GM18511 (cell line): ENCODE measurements around the gene AKR1B15.
"Not testable (repeated sequence)": the region's sequence is repeated elsewhere in the genome, so short reads cannot be mapped to it uniquely, and the experiment has no call there.

Source experiments
- ATAC-seq: cut with Tn5 transposase; IDR thresholded peaks from one replicate; pipeline ENCODE4 v1.9.1; 2021; ENCODE audit warnings: mild to moderate bottlenecking, moderate library complexity; ENCODE audit not compliant: unreplicated experiment

Gene AKR1B15

DNA sequence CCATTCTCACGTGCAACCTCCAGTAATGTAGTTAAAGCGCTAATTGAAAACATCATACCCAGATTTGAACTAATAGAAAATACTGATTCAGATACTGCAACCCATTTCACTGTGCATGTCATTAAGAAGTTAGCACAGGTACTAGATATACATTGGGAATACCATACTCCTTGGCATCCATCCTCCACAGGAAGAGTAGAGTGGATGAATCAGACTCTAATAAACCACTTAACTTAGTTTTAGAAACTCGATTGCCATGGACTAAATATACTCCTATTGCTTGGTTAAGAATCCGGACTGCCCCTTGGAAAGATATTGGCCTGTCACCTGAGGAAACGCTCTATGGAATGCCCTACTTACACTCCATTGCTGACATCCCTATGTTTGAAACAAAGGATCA, 9.5 kb downstream of the AKR1B15 start:
- ATAC-seq, result no peak

DNA sequence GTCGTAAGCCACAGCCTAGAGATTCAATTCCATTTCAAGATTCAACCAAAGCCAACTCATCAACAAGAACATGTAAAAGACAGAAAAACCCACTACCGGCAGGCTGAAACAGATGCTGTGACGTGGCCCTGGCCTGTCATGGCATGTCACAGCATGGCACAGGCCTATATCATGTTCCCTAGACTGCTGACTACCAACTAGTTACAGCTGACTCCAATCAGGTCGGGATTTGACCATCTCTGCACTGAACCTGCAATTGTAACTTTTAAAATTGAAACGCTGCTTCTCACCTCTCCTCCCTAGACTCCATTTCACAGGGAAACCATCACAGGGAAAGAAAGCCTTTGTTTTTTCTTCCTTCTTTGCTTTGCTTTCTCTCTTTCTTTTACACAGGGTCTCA, 12.7 kb downstream of the AKR1B15 start:
- not testable (repeated sequence) for ATAC-seq

DNA sequence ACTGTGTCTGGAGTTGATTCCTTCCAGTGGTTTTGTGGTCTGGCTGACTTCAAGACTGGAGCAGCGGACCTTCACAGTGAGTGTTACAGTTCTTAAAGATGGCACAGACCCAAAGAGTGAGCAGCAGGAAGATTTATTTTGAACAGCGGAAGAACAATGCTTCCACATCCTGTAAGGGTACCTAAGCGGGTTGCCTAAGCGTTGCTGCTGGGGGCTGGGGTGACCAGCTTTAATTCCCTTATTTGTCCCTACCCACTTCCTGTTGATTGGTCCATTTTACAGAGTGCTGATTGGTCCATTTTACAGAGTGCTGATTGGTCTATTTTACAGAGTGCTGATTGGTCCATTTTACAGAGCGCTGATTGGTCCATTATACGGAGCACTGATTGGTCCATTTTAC, 13.2 kb downstream of the AKR1B15 start:
- ATAC-seq, result no peak

DNA sequence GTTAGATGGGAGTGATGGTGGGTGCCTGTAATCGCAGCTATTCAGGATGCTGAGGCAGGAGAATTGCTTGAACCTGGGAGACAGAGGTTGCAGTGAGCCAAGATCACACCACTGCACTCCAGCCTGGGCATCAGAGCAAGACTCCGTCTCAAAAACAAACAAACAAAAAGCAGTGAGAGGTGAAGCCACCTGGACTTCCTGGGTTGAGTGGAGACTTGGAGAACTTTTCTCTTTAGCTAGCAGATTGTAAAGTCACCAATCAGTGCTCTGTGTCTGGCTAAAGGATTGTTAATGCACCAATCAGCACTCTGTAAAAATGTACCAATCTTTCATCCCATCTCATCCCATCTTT, 14.5 kb downstream of the AKR1B15 start:
- not testable (repeated sequence) for ATAC-seq

DNA sequence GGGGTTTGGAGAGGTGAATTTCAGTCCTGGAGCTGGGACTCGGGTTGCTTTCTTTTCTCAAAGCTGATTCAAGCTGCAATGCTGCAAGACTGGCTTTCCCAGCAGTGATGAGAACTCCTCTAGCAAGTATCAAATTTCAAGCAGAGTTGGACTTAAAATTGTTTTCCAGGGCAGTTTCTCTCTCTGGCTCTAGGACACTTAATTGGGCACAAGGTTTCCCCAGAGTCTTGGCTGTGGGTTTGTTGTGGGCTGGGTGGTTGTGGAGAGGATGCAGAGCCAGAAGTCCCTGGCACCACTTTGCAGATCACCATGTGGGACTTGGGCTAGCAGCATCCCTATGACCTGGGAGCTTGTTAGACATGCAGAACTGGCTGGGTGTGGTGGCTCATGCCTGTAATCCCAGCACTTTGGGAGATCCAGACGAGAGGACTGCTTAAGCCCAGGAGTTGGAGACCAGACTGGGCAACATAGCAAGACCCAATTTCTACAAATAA, 16.8 kb downstream of the AKR1B15 start:
- no peak for ATAC-seq

DNA sequence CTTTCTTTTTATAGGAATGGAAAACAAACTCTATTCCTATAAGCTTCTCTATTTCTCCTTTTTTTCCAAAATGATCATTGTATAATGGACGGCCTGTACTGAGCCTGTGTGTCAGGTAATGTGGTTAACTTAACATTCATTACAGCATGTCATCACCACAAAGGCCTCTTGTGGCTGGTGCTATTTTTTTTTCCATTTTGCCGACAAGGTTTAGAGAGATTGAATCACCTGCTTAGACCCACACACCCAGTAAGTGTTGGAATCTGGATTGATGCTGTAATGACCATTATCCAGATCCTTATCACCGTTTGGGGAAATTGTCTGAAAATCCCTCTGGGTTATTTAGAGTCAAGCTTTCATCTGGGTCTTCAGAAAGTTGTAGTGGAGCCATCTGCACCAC, 18.5 kb downstream of the AKR1B15 start:
- no peak for ATAC-seq

DNA sequence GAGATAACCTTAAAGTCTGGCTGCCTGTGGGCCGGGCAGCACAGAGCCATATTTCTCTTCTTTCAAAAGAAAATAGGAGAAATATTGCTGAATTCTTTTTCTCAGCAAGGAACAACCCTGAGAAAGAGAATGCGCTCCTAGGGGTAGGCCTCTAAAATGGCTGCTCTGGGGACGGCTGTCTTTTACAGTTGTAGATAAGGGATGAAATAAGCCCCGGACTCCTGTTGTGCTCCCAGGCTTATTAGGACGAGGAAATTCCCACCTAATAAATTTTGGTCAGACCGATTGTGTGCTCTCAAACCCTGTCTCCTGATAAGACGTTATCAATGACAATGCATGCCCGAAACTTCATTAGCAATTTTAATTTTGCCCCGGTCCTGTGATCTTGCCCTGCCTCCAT, 21.1 kb downstream of the AKR1B15 start:
- not testable (repeated sequence) for ATAC-seq

DNA sequence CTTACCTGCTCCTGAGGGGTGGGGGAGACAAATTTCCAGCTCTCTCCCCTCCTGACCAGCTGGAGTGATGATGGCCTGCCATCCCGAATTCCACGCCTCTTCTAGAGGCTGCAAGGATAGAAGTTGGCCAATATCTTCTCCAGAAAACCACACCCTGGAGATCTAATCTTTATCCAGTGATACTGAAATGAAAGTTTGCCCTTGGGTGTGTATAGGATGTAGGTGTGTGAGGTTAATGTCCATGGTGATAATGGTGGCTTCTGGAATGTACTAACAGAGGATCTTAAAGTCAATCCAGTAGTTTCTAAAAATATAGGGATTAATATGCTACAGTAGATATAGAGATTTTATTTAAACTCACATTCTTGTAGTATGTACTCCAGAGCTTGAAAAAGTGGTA, 22.2 kb downstream of the AKR1B15 start:
- ATAC-seq, result no peak

DNA sequence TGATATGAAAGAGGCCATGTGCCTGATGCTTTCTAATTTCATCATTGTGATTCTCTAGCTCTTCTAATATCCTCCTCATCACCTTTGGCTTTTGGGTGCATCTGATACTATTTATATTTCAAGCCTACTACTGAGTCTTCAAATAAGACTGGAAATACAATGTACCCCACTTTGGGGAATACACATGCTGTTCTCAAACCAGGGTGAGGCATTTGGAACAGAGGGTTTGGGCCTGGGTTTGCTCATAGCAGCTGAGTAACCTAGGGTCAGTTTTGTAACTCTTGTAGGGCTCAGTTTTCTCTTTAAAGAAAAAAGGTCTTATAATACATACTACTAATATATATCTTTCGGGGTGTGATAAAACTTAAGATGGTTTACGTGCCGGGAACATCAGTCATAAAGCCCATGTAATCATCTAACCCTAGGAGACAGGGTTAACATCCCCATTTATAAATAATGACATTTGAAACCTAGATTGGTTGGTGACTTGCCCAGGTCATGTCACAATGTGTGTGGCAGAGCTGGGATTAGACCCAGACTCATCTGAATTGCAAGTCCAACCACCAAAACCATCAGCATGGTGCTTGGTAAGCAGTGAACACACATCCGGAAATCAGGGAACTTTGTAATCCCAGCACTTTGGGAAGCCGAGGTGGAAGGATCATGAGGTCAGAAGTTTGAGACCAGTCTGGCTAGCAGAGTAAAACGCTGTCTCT, 23.0 kb downstream of the AKR1B15 start:
- no peak for ATAC-seq

DNA sequence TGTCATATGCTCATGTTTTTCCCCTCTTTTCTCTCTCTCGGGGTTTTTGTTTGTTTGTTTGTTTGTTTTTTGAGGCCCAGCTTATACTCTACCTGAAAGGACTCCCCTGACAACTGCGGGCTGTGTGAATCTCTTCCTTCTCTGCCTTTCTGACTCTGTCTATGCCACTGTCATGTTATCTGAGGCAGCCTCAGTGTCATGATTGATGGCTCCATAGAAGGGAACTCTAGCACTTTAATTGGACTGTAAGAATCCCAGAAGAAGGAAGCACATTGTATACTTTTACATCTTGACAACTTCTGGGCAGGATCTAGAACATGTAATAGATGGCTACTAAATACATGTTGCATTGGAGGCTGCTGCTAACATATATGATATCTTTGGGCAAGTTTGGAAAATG, 25.4 kb downstream of the AKR1B15 start:
- no peak for ATAC-seq

DNA sequence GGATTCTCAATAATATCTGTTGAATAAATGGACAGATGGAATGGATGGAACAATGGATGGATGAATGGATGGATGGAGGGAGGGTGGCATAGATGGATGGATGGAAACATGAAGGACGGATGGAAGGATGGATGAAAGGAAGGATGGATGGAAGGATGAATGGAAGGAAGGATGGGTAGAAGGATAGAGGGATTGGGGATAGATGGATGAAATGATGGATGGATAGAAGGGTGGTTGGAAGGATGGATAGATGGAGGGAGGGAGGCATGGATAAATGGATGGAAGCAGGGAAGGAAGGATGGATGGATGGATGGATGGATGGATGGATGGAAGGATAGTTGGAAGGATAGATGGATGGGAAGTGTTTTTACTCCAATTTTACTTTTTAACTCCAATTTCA, 35.4 kb downstream of the AKR1B15 start:
- ATAC-seq, result no peak

DNA sequence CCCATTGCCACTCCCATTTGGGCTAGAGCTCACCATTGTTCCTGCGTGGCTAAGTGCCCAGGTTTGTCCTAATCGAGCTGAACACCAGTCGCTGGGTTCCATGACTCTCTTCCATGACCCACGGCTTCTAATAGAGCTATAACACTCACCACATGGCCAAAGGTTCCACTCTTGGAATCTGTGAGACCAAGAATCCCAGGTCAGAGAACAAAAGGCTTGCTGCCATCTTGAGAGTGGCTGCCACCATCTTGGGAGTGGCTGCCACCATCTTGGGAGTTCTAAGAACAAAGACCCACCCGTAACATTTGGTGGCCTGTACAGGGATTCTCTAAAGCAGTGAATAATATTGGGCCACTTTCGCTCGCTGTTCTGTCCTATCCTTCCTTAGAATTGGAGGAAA, 37.0 kb downstream of the AKR1B15 start:
- no peak for ATAC-seq

DNA sequence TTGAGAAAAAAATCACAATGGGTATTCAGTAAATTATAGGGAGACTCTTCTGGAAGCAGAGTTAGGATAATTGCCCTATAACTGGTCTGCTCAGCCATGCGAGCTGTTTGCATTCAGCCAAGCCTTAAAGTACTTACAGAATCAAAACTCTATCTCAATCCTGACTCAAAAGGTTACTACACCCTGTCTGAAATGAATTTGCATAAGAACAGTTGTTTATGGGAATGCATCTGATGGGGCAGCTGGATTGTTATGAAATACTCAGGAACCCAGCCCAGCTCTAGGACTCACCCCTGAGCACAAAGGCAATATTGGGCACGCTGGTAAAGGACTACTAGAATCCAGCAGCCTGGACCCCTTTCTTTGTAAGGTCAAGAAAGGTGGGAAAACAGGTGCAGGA, 38.8 kb downstream of the AKR1B15 start:
- no peak for ATAC-seq

DNA sequence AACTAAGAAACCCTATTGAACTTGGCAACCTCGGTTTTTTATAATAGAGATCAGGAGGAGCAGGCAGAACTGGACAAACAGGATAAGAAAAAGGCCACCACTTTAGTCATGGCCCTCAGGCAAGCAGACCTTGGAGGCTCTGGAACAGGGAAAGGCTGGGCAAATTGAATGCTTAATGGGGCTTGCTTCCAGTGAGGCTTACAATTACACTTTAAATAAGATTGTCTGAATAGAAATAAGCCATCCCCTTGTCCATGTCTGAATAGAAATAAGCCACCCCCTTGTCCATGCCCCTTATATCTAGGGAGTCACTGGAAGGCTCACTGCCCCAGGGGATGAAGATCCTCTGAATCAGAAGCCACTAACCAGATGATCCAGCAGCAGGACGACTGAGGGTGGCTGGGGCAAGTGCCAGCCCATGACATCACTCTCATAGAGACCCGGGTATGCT, 40.6 kb downstream of the AKR1B15 start:
- no peak for ATAC-seq

DNA sequence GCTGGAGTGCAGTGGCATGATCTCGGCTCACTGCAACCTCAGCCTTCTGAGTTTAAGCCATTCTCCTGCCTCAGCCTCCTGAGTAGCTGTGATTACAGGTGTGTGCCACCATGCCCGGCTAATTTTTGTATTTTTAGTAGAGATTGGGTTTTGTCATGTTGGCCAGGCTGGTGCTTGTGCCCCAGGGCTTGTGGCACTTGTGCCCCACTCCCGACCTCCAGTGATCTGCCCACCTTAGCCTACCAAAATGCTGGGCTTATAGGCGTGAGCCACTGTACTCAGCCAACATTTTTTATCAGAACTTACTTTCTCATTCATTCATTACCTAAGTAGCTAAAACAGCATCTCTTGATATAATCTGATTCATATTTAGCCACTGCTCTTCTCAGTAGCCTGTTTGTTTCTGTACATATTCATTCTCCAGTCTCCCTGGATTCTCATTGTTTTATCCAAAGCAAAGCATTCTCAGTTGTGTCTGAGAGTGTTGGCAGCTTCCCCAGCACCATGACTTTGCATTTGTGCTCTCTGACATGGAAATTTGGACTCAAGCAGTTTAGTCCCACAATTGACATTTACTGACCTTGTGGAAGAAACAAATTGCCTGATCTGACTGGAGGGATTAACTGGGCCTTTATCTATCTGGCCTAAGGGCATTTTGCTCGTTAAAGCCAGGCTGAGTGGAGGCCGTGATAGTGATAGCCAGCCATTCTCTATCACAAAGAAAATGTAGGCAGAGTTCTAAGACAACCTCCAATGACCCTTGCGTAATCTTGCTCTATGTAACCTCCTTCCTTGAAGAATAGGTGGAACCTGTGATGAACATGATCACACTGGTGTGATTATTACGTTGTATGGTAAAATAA, 44.9 kb downstream of the AKR1B15 start:
- no peak for ATAC-seq

DNA sequence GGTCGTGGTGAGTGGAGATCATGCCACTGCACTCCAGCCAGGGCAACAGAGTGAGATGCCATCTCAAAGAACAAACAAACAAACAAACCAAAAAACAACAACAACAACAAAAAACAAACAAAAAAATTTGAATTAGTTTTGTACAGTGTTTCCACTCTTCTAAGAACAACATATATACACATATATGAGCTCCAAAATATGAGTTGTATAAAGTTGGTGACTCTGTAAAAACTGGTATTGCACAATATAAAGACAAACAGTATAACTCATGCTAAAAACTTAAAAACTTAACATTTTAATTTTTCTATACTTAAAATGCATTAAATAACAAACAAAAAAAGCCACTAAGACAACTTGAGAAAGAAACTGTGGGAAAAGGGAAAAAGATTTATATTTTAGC, 46.0 kb downstream of the AKR1B15 start:
- ATAC-seq, result no peak

DNA sequence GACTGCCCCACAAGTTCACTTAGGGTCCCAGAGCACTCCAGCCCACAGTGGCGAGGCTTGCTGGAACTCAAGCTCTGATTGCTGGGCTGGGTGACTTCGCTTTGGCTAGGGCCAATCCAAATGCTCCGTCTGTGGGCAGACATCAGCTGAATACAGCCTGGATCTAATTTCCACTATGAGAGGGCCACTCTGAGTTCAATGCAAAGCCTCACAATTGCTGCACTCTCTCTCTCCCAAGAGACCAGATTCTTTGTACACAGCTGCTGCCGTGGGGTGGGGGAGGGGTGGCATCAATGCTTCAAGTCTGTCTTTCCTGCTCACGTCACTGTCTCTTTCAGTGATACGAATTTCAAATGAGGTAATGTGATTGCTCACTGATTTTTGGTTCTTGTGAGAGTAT, 50.5 kb downstream of the AKR1B15 start:
- no peak for ATAC-seq

DNA sequence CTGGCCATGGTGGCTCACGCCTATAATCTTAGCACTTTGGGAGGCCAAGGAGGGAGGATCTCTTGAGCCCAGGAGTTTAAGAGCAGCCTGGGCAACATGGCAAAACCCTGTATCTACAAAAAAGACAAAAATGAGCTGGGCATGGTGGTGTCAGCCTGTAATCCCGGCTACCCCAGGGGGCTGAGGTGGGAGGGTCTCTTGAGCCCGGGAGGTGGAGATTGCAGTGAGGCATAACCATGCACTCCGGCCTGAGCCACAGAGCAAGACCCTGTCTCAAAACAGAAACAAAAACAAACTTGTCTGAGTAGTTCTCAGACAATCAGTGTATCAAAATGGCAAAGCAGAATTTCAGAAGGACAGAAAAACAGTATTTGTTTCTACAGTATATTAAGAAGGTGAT, 52.5 kb downstream of the AKR1B15 start:
- ATAC-seq, result no peak

DNA sequence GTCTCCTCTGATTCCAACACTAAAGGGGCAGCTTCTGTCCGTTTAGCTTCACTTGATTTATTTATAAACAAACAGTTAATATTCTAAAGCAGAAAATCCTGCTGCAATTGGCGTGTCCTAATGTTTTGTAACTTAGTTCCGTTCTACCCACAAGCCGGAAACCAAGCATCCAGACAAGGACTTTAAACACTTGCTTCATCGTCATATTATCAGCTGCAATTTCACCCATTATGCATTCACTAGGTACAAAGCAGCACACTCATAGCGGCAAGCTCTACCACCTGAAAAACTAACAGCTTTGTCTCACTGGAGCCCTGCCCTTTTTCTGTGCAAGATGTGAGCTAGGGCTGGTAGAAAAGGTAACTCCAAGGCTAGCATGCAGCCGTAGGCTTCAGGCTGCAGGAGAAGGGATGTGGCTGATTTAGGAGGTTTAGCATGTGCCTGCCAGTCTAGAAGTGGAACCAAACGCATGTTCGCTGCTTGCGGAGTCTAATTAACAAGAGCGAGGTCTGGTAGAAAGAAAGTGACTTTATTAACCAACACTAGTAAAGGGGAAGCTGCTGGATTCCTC, 54.1 kb downstream of the AKR1B15 start:
- no peak for ATAC-seq

DNA sequence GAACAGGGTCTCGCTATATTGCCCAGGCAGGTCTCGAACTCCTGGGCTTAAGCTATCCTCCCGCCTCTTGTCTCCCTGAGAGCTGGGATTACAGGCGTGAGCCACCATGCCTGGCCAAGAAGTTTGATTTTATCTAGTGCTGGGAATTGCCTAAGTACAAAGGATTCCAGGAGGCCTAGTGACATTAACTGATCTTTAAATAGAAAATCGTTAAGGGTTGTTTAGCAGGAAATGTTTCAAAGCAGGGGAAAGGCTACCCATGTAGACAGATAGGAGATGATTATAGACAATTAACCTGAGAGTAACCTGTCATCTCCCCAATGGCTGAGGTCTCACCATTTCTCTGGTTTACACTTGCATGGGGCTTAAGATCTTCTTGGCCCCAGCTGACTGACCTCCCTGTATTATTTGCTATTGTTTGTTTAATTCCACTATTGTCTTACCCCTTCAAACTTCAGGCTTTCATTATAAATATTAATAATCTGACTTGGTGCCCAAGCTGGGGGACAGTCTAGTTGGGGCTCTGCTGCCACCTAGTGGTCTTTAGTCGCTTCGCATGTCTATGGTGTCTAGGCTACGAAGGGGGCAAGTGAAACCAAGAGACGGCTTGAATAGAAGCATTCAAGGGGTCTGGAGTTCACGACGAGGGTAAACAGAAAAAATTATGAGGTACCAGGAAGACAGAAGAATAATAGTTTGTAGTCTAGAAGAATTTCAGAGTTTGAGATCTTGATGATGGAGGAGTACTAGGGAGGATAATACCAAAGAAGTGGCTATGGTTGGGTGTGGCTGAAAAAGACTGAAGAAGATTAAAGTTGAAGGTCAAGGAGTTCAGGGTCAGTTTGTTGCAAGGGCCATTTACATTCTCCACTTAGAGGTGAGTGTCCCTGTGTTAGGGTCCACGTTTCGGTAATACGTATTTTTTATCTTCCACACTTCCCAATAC, 57.3 kb downstream of the AKR1B15 start:
- peak; percentile 81 for ATAC-seq
